Mesenchymal stem cell (in vitro differentiated cells and primary cell): ENCODE measurements around the gene BBS4.
"Not testable (repeated sequence)": the region's sequence is repeated elsewhere in the genome, so short reads cannot be mapped to it uniquely, and the experiment has no call there.

Experiments
- DNase-seq: peaks from one replicate; pipeline ENCODE4 v3.0.0-alpha.2; 2013
- H2AFZ ChIP-seq: one replicate; pipeline ENCODE4 v1.6.1; 2013; ENCODE audit warnings: low read depth, mild to moderate bottlenecking, control low read depth, inconsistent platforms, low read length, moderate library complexity
- H2AK5ac ChIP-seq: 2 replicates; pipeline ENCODE4 v1.6.1; 2013; ENCODE audit warnings: low read length, moderate library complexity, mild to moderate bottlenecking, inconsistent platforms; ENCODE audit not compliant: severe bottlenecking
- H2BK120ac ChIP-seq: one replicate; pipeline ENCODE4 v1.6.1; 2013; ENCODE audit warnings: low read depth, mild to moderate bottlenecking, inconsistent platforms, low read length, moderate library complexity
- H2BK12ac ChIP-seq, 2 experiments: one replicate each; pipeline ENCODE4 v1.6.1; 2013; ENCODE audit warnings: inconsistent platforms in 2 of 2, low read length in 2 of 2, mild to moderate bottlenecking in 2 of 2, moderate library complexity in 2 of 2, control low read depth in 1 of 2
- H2BK15ac ChIP-seq: one replicate; pipeline ENCODE4 v1.6.1; 2013; ENCODE audit warnings: mild to moderate bottlenecking, low read depth, inconsistent platforms; ENCODE audit not compliant: poor library complexity, severe bottlenecking
- H2BK5ac ChIP-seq: 2 replicates; pipeline ENCODE4 v1.6.1; 2013; ENCODE audit warnings: low read depth, mild to moderate bottlenecking, low read length, control low read depth, inconsistent platforms; ENCODE audit not compliant: poor library complexity, severe bottlenecking
- H3K14ac ChIP-seq, 2 experiments: one replicate each; pipeline ENCODE4 v1.6.1; 2013; ENCODE audit warnings: inconsistent platforms in 2 of 2, low read length in 2 of 2, control low read depth in 1 of 2, mild to moderate bottlenecking in 1 of 2, moderate library complexity in 1 of 2
- H3K18ac ChIP-seq, 2 experiments: one replicate each; pipeline ENCODE4 v1.6.1; 2013; ENCODE audit warnings: inconsistent platforms in 2 of 2, low read length in 2 of 2, control low read depth in 1 of 2, low read depth in 1 of 2, mild to moderate bottlenecking in 1 of 2
- H3K23ac ChIP-seq, 2 experiments: one replicate each; pipeline ENCODE4 v1.6.1; 2013; ENCODE audit warnings: inconsistent platforms in 2 of 2, low read length in 2 of 2, mild to moderate bottlenecking in 2 of 2, moderate library complexity in 2 of 2, control low read depth in 1 of 2
- H3K27ac ChIP-seq: 2 replicates; pipeline ENCODE4 v1.5.1; 2013; ENCODE audit warnings: mild to moderate bottlenecking, moderate library complexity, low read length, control low read depth, inconsistent platforms; ENCODE audit not compliant: poor library complexity, severe bottlenecking
- H3K27me3 ChIP-seq, 2 experiments: 2 replicates each; pipeline versions ENCODE4 v1.6.1 to v1.7.0; 2013; ENCODE audit warnings: low read length in 2 of 2, mild to moderate bottlenecking in 2 of 2, moderate library complexity in 2 of 2, control low read depth in 1 of 2, inconsistent platforms in 1 of 2; ENCODE audit not compliant: control insufficient read depth in 1 of 2, insufficient read depth in 1 of 2
- H3K36me3 ChIP-seq, 2 experiments: 2 replicates each; pipeline versions ENCODE4 v1.6.1 to v1.7.0; 2013; ENCODE audit warnings: low read length in 2 of 2, control low read depth in 1 of 2, inconsistent platforms in 1 of 2, low read depth in 1 of 2, mild to moderate bottlenecking in 1 of 2; ENCODE audit not compliant: insufficient read depth in 2 of 2, control insufficient read depth in 1 of 2
- H3K4ac ChIP-seq, 2 experiments: one replicate each; pipeline ENCODE4 v1.6.1; 2013; ENCODE audit warnings: inconsistent platforms in 2 of 2, low read length in 2 of 2, mild to moderate bottlenecking in 2 of 2, moderate library complexity in 2 of 2, control low read depth in 1 of 2, low read depth in 1 of 2
- H3K4me1 ChIP-seq: 2 replicates; pipeline ENCODE4 v1.6.1; 2013; ENCODE audit warnings: low read depth, low read length, control low read depth; ENCODE audit not compliant: control insufficient read depth, insufficient read depth
- H3K4me2 ChIP-seq: 2 replicates; pipeline ENCODE4 v1.6.1; 2013; ENCODE audit warnings: low read length, mild to moderate bottlenecking, inconsistent platforms; ENCODE audit not compliant: poor library complexity, severe bottlenecking
- H3K4me3 ChIP-seq, 2 experiments: 2 replicates each; pipeline versions ENCODE4 v1.5.1 to v1.7.0; 2013; ENCODE audit warnings: low read length in 2 of 2, mild to moderate bottlenecking in 2 of 2, control low read depth in 1 of 2, low read depth in 1 of 2; ENCODE audit not compliant: insufficient read depth in 1 of 2
- H3K79me1 ChIP-seq: replicated peaks from 2 replicates; pipeline ENCODE4 v1.6.1; 2013; ENCODE audit warnings: mild to moderate bottlenecking, control low read depth, low read length, inconsistent platforms; ENCODE audit not compliant: poor library complexity, severe bottlenecking
- H3K9ac ChIP-seq: 2 replicates; pipeline ENCODE4 v1.7.0; 2013; ENCODE audit warnings: mild to moderate bottlenecking, low read length, moderate library complexity
- H3K9me3 ChIP-seq: 2 replicates; pipeline ENCODE4 v1.7.0; 2013; ENCODE audit warnings: mild to moderate bottlenecking, low read length; ENCODE audit not compliant: control insufficient read depth
- H4K8ac ChIP-seq: one replicate; pipeline ENCODE4 v1.6.1; 2013; ENCODE audit warnings: inconsistent platforms, mild to moderate bottlenecking, low read length, moderate library complexity
- H4K91ac ChIP-seq: one replicate; pipeline ENCODE4 v1.6.1; 2013; ENCODE audit warnings: mild to moderate bottlenecking, low read length, inconsistent platforms
- WGBS: methylation state at CpG from one replicate; pipeline ENCODE4 v1.1.7; 2013; ENCODE audit warnings: mixed read lengths; 5-methylcytosine and 5-hydroxymethylcytosine counted together

BBS4 gene

DNA sequence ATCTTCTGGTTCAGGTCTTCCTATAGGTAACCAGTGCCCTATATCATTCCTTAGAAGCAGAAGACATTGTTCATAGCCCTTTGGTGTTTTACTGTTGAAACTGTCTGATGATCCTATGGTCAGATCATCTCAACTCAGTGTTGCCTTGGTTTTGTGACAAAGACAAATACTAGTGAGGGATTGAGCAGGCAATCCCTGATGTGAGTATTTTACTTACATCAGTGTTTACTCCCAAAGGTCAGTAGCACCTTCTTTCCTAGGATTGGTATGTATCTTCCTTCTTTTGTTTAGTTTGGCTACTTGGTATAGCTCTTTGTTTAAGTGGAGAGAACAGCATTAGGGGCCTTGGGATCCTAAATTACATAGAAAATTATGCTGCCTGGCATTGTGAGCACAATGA lies 41.1 kb downstream of the BBS4 start:
- H3K9ac ChIP-seq: no peak overlapping the region
- H2AFZ ChIP-seq: no peak overlapping the region
- peaks cover 4% of the 10 kb centered on the region for H3K79me1 ChIP-seq
- H3K36me3 ChIP-seq: peaks cover 3 to 55% of the 10 kb centered on the region in 2 experiments
- no peak overlapping the region for H4K91ac ChIP-seq
- H3K27ac ChIP-seq: no peak overlapping the region
- no peak overlapping the region for H2BK5ac ChIP-seq
- H3K4ac ChIP-seq: no peak overlapping the region
- no peak overlapping the region for H2BK15ac ChIP-seq
- no peak overlapping the region for H2BK120ac ChIP-seq
- H3K4me3 ChIP-seq: no peak overlapping the region
- no peaks in the 10 kb centered on the region for H3K9me3 ChIP-seq
- peaks cover 1% of the 10 kb centered on the region for H3K4me1 ChIP-seq
- H3K23ac ChIP-seq: no peak overlapping the region
- no peak overlapping the region for H2BK12ac ChIP-seq
- no peak for DNase-seq
- no peak overlapping the region for H3K18ac ChIP-seq
- H3K27me3 ChIP-seq: no peaks in the 10 kb centered on the region
- H3K14ac ChIP-seq: no peak overlapping the region
- H2AK5ac ChIP-seq: no peak overlapping the region
- no peak overlapping the region for H4K8ac ChIP-seq
- H3K4me2 ChIP-seq: no peak overlapping the region

- not testable (repeated sequence) for H3K18ac ChIP-seq, H2AK5ac ChIP-seq, H3K9ac ChIP-seq, H3K4me2 ChIP-seq, H2BK5ac ChIP-seq, H3K4me3 ChIP-seq, H3K14ac ChIP-seq, H2AFZ ChIP-seq, H3K27me3 ChIP-seq, H4K8ac ChIP-seq, H2BK120ac ChIP-seq, H3K4me1 ChIP-seq, H3K4ac ChIP-seq, H2BK15ac ChIP-seq, H3K79me1 ChIP-seq, H3K23ac ChIP-seq, H3K9me3 ChIP-seq, H3K27ac ChIP-seq, H4K91ac ChIP-seq, DNase-seq, H2BK12ac ChIP-seq
- 89% methylated on average over 1 of the region's 1 CpG for WGBS
- H3K36me3 ChIP-seq: peaks cover 7 to 58% of the 10 kb centered on the region in 2 experiments
Measured at GRCh38 chr15:72728249-72728648, 42.2 kb downstream of the BBS4 start.

- Histone ChIP-seq H3K79me1 (peaks cover 9% of the 10 kb centered on the region), H2BK12ac (no peak overlapping the region), H3K9me3 (no peaks in the 10 kb centered on the region), H3K4ac (no peak overlapping the region), H4K91ac (no peak overlapping the region), H3K27ac (no peak overlapping the region), H3K4me3 (no peak overlapping the region), H3K14ac (no peak overlapping the region), H3K27me3 (no peaks in the 10 kb centered on the region), H2AK5ac (no peak overlapping the region), H3K9ac (no peak overlapping the region), H3K4me2 (no peak overlapping the region), H2BK15ac (no peak overlapping the region), H2BK5ac (no peak overlapping the region), H3K36me3 (peaks cover 7 to 62% of the 10 kb centered on the region in 2 experiments), H2BK120ac (no peak overlapping the region), H3K23ac (no peak overlapping the region), H2AFZ (no peak overlapping the region), H4K8ac (no peak overlapping the region), H3K4me1 (no peaks in the 10 kb centered on the region), H3K18ac (no peak overlapping the region)
- 100% methylated on average over 1 of the region's 1 CpG for WGBS
- no peak for DNase-seq
Measured at GRCh38 chr15:72728821-72729220, 42.8 kb downstream of the BBS4 start.

DNA sequence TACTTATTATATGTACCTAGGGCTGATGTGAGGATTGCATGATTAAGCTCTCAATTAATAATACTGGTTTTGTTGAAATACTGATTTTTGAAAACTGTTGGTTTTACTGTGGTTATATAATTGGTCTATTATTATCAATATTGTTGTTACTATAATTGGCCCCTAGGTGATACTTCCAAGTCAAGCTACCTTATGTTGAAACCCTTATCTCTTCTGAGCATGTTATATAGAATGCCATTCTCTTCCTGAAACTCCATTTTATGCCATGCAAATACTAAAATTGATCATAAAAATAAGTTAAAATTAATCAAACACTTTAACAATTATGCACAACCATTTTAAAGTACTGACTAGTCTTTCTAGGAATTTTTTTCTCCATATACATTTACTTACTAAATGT lies 46.1 kb downstream of the BBS4 start:
- H3K9me3 ChIP-seq: no peaks in the 10 kb centered on the region
- H3K4me1 ChIP-seq: no peaks in the 10 kb centered on the region
- H3K4me3 ChIP-seq: no peak overlapping the region
- H2BK5ac ChIP-seq: no peak overlapping the region
- H2AK5ac ChIP-seq: no peak overlapping the region
- H2BK12ac ChIP-seq: no peak overlapping the region
- H3K27ac ChIP-seq: no peak overlapping the region
- DNase-seq: no peak
- H3K23ac ChIP-seq: no peak overlapping the region
- H2AFZ ChIP-seq: no peak overlapping the region
- no peaks in the 10 kb centered on the region for H3K27me3 ChIP-seq
- H2BK15ac ChIP-seq: no peak overlapping the region
- no peak overlapping the region for H3K4me2 ChIP-seq
- H3K9ac ChIP-seq: no peak overlapping the region
- no peak overlapping the region for H2BK120ac ChIP-seq
- no peak overlapping the region for H3K18ac ChIP-seq
- peaks cover 14% of the 10 kb centered on the region for H3K79me1 ChIP-seq
- no peak overlapping the region for H3K14ac ChIP-seq
- no peak overlapping the region for H3K4ac ChIP-seq
- H3K36me3 ChIP-seq: peaks cover 16 to 80% of the 10 kb centered on the region in 2 experiments
- H4K8ac ChIP-seq: no peak overlapping the region
- H4K91ac ChIP-seq: no peak overlapping the region
